Gastrocnemius medialis (tissue), 4 donors: ENCODE results near the gene LUC7L3.

Experiments used
- POLR2A ChIP-seq, 2 donors: fragments of 450-650 bp; IDR thresholded peaks; one replicate each; pipeline ENCODE4 v1.6.1; 2017; ENCODE audit warnings: antibody characterized with exemption in 2 of 2, mild to moderate bottlenecking in 2 of 2, moderate library complexity in 2 of 2
- TF ChIP-seq, protein P1 (sequence below), 5 experiments: fragments of 450-650 bp in 3 of 5; fragments of 200-600 bp in 2 of 5; sonication (generic) in 2 of 5; IDR thresholded peaks in 4 of 5; conservative IDR thresholded peaks in 1 of 5; 1 replicate in 4 of 5; 2 replicates in 1 of 5; pipeline ENCODE4 v1.5.1; 2016 to 2019; ENCODE audit warnings: antibody characterized with exemption in 5 of 5, mild to moderate bottlenecking in 3 of 5, moderate library complexity in 3 of 5

DNA sequence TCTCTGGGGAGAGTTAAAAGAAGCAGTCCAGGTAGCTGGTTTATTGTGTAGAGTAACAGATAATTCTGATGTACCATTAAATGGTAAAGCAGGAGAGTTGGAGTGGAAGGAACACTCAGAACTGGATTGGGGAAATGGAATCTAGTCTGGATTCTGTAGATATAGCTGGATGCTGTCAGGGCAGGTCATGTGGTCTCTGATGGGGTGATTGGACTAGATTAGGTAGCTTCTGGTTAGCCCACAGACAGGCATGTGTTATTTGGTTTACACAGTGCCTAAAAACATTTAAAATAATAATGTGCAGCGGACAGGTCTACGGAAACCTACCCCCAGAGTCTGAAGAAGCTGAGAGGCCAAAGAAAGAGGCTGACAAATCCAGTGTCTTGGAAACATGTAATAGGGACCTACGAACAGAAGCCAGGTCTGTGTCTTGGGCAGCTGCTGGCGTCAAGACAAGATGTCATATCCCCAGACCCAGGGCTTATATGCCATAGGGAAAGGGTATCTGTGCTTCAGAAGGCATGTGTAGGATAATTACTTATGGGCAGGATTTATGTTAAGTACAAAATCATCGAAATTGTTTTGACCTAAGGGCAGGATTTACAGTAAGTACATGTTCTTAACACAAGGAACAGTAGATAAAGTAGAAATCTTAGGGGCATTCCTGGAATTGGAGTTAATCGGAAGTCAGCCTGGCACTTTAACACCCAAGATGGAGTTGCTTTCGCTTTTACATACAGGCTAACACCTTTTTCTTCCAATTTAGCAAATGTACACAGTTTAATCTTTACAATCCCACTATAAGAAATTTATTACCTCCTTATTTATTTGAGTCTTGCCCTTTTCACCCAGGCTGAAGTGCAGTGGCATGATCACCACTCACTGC is 12.4 kb downstream of the LUC7L3 start:
- TF ChIP-seq, protein P1, sequence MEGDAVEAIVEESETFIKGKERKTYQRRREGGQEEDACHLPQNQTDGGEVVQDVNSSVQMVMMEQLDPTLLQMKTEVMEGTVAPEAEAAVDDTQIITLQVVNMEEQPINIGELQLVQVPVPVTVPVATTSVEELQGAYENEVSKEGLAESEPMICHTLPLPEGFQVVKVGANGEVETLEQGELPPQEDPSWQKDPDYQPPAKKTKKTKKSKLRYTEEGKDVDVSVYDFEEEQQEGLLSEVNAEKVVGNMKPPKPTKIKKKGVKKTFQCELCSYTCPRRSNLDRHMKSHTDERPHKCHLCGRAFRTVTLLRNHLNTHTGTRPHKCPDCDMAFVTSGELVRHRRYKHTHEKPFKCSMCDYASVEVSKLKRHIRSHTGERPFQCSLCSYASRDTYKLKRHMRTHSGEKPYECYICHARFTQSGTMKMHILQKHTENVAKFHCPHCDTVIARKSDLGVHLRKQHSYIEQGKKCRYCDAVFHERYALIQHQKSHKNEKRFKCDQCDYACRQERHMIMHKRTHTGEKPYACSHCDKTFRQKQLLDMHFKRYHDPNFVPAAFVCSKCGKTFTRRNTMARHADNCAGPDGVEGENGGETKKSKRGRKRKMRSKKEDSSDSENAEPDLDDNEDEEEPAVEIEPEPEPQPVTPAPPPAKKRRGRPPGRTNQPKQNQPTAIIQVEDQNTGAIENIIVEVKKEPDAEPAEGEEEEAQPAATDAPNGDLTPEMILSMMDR (IDR thresholded peaks at IDR 0.05 in 4 of 5, conservative IDR thresholded peaks at IDR 0.05 in 1 of 5), result no peak
- TF ChIP-seq POLR2A (IDR thresholded peaks at IDR 0.05), result no peak
